GM21526 (cell line): ENCODE measurements around the gene AMBRA1.

Source experiments
- ATAC-seq: cut with Tn5 transposase; IDR thresholded peaks from one replicate; pipeline ENCODE4 v1.9.1; 2021; ENCODE audit warnings: moderate library complexity; ENCODE audit not compliant: unreplicated experiment, low FRiP score

AMBRA1 gene

DNA sequence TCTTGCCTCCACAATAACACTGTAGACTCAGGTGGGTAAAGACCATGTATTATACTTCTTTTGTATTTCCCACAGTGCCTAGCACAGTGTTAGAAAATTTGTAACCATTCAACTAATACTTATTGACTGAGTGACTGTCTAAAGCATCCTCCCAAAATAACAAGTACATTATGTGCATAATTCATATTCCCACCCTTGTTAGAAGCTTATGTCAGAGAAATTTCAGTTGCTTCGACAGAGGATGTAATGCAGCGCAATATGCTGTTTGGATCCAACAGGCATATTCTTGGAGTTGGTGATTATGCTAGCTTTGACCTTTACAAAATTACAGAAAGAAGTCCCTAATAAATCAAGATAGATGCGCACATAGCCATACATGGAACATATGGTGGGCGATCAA is 53.0 kb downstream of the AMBRA1 start:
- ATAC-seq, result no peak

DNA sequence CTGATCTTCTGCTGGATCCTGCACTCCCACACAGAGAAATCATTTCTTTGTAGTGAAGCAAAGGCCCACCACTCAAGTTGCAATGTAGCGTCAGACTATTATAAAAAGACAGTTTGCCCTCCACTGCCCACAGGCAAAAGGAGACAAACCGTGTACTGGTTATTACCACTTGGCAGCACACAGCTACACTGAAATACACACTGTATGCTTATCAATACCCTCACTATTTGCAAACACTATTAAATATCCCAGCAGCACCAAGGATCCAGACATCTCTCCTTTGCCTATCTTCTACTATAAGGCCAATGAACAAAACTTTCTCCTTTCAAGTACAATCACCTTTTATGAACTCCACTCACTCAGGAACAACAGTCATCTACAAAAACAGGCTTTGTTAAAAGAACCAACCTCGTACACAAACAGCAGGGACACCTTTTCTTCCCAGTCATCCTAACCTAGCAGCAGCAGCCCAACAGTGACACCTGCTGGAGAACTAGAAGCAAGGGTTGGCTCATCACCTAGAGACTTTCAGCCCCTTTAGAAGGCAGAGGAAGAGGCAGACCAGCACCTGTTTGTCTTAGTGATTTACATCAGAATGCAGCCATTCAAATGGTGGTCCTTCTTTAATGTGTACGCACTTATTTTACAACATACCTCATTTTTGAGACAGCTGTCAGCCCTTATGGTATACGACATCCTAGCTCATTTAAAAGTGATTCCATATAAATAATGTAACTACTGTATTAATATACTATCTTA is 56.1 kb downstream of the AMBRA1 start:
- no peak for ATAC-seq

DNA sequence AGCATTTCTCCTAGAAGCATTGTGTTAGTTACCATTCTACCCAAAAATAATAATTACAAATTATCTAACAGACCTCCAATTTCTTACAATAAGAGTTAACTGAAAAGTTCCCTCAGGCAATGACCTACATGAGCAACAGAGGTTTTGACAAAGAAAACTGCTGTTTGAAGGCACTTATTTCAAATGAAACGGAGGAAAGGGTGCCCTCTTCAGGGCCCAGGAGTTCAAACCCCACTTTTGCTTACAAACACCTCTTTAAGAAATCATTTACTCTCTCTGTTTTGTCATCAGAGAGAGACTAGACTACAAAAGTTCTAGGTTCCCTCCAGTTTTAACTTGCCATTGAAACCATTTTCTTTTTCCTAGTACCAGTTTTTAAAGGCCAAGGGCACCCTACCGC is 56.7 kb downstream of the AMBRA1 start:
- no peak for ATAC-seq

DNA sequence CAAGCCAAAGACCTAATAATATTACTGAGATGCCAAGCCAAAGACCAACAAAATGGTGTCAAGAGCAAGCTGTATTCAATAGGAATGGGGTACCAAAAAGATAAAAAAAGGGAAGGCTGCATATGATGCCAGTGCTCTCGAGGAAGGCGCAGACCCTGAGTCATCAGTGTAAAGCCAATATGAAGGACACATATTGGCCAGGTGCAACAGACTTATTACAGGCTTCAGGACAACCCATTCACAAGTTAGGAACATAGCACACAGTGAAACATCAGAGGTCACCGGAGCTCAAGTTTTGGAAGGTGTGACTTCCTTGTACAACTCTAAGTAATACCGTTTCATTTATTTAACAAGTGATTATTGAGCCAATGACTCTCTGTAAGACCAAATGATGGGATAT is 58.1 kb downstream of the AMBRA1 start:
- ATAC-seq, result no peak

DNA sequence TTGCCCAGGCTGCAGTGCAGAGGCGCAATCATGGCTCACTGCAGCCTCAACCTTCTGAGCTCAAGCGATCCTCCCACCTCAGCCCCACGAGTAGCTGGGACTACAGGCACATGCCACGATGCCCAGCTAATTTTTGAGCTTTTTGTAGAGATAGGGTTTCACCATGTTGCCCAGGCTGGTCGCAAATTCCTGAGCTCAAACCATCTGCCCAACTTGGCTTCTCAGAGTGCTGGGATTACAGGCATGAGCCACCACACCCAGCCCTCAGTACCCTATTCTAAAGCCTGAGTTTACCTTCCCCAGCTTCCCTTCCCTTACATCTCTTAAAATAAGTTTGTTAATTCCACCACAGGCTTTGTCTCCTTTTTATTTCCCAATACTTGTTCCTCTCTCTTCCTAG is 59.1 kb downstream of the AMBRA1 start:
- ATAC-seq, result no peak

DNA sequence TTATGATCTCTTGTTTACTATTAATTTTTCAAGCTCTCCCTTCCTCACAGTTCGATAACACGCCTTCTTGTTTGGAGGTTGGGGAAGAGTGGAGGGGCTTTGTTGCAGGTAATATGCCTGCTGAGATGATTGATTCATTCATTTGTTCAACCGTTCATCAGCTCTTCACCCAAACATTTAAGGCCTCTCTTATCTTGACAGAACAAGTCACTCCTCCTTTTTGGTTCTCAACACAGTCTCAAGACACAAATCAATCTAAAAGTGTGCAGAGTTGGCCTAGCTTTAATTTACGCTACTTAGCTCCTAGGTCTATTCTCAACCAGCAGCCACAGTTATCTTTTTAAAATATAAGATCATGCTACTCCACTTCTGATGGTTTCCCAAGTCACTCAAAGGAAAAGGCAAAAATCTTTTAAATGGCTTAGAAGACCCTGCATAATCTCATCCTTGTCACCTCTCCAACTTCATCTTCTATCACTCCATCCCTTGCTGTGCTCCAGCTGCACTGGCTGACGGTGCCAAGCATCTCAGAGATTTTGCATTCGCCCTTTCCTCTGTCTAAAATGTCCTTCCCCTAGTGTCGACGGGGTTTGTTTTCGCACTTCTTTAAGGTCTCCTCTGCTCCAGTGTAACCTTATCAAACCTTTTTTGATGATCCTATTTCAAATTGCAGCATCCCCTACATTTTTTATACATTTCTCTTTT is 60.3 kb downstream of the AMBRA1 start:
- no peak for ATAC-seq

DNA sequence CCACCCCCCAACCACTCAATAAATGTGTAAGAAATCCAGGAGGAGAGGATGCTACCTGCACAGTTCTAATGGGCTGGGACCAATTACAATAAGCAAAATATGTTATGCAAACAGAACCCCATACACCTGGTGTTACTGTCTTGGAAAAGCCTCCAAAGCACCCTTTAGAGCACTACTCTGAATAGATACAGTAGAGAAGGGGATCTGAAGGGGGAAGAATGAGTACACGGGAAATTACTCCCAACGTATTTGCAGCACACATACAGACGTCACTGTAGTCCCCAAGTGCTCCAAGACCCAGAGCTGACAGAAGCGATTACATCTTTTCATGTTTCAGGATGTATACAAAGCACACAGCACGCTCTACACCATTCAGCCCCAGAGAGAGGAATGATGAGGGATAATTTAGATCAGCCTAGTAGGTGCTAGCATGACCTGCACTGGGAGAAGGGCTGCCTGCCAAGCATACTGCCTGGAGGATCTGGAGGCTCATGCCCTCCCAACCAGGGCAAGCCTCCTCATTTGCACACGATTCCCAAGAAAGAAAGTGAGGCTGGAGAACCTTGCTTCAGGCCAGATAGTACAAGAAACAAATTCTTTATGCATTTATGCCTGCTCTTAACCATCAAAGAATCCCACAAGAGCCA is 63.8 kb downstream of the AMBRA1 start:
- ATAC-seq, result no peak

DNA sequence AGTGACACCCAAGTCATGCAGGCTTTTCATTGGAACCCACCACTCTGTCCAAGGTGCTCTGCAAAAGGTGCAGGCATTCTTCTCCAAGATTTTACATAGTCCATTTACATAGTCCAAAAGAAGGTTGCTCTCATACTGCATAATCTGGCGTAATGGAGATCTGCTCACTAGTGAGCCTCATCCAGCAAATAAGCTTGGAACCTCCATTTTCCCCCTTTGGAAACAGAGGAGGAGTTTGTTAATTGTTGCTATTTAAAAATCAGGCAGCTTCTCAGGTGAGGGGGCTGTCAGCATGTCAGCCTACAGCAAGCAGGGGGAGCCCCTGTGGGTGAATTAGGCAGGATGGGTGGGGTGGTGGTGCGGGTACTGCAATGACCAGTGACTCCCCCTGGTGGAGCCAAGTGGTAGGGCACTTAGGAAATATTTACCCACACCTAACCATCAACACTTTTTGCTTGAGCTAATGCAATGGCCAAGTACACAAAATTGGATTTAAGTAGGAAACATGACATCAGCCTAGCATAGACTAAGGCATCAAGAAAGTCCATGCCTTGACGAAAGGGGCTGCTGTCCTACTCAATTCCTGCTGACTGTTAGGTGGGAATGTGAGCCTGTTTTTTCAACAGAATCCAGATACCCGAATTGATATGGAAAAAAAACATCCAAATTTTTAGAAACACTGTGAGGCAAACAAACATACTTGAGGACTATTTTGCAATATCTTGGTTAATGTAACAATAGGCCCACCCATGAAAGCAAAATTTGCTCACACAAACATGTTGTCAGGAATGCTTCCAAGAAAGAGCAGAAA is 64.5 kb downstream of the AMBRA1 start:
- peak; percentile 60 for ATAC-seq

DNA sequence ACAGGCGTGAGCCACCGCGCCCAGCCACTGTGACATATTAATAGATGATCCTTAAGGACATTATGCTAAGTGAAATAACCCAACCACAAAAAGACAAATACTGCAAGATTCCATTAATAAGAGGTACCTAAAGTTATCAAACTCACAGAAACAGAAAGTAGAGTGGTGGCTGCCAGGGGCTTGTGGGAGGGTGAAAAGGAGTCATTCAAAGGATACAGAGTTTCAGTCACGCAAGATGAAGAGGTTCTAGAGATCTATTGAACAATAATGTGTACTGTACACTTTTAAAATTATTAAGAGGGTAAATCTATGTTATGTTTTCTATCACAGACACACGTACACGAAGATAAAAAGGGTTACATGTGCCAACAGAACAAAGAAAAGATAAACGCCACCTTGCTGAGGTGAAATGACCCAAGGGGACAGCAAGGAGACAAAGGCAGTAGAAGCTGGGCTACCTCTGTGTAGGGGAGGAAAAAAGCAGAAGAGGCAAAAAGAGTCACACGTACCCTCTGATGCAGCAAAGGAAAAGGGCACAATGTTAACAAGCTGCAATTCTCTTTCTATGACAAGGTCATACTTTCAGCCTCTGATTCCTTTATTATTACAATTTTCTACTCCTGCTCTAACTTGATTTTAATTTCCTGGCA is 65.3 kb downstream of the AMBRA1 start:
- ATAC-seq, result no peak

DNA sequence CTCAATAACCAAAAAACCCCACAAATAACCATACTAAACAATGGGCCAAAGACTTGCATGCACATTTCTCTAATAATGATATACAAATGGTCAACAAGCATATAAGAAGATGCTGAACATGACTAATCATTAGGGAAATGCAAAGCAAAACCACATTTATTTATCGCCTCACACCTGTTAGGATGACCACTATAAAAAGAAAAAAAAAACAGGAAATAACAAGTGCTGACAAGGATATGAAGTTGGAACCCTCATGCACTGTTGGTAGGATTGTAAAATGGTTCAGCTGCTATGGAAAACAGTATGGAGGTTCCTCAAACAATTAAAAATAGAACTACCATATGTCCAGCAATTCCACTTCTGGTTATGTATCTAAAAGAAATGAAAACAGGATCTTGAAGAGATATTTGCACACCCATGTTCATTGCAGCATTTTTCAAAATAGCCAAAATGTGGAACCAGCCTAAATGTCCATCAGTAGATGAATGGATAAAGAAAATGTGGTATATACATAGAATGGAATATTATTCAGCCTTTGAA is 66.2 kb downstream of the AMBRA1 start:
- ATAC-seq, result no peak

DNA sequence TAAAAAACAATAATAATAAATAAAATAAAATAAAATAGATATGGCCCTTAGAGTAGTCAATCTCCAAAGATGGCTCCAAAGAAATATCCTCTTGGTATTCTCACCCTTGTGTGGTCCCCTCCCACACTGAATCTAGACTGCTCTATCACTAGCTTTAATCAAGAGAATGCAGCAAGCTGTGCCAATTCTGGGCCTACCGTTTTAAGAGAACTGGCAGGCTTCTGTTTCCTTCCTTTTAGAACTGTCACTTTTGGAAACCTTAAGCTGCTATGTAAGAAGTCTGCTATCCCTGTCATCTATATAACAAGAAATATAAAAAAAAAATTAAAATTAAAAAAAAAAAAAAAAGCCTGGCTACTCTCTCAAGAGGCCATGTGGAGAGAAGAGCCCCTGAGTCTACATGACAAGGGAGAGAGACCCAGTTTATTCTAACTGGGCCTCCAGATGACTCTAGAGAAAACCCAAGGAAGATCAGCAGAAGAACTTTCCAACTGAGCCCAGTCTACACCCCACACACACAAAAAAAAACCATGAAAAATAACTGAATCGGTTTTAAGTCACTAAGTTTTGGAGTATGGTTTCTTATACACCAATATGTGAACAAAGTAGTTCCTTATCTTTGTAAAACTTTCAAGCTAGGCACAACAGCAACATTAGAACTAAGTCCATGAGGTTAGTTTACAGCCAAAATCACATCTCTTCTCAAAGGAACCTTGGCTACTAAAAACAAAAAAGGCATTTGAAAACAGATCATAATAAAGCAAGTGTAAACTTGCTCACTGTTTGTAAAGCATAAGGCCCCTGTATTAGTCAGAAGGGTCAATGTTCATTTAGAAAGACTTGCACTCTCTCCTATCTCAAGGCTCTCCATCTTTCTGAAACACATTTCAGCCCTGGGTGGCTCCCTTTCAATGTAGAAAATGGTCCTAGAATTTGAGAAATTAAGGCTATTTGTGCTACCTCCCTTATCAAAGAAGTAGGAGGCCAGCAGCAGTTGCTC is 67.3 kb downstream of the AMBRA1 start:
- ATAC-seq, result no peak

DNA sequence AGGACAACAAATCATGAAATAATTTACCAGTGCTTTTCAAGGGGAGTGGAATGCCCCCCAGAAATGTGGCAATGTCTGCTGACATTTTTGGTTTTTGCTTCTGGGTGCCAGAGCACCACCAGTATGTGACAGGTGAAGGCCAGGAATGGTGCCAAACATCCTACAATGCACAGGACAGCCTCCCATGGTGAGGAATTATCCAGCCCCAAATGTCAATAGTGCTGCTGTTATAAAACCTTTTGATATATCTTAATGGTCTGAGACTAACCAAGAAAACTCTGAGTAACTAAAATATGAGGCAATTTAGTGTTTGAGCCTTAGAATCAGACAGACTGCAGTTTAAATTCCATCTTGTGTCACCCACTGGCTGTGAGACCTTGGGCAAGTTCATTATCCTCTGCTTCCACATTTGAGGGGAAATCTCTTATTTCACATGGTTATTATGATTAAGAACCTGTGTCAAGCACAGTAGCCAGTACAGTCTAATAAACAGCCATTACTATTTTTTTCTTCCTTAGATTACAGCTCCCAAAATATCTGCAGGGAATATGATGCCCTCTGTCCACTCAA is 69.5 kb downstream of the AMBRA1 start:
- ATAC-seq, result no peak

DNA sequence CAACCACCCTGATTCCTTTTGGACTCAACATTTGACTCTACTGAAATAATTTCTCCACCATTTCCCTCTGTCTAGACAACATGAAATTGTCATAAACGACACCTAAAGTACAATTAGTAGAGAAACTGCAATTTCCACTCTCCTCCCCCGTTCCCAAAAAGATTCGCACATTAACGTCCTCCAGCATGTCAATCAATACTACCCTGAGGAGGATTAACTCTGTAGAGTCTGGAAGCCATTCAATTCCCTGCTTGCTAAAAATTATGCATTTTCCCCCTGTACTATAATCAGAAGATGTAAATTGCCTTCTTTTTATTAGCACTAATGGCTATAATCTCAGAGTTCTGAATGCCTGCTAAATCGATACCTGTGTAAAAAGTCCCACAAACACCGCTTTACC is 70.5 kb downstream of the AMBRA1 start:
- ATAC-seq, result no peak

DNA sequence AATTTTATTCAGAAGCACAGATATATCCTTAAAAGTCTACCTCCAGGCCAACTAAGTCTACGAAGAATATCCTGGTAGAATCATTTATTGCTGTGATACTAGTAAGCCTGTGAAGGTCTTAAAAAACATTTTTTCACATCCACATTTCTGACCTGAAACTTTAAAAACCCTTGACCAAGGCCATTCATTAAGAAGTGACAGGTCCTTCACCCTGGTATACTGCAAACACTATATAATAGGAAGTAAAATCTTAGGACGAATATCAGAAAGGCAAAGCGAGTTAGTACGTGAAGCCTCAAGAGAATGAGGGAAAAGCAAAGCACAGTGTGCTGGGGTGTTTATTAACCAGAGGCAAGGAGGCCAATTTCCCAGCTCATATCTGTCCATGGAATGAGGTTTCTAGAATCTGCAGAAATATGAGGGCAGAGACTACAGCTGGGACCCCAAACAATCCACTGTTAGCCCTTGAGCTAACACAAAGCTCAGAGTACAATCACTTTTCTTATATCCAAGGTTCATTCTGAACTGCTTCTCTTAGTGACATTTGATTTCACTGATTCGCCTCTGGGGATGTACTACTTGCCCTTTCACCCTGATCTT is 71.0 kb downstream of the AMBRA1 start:
- no peak for ATAC-seq

DNA sequence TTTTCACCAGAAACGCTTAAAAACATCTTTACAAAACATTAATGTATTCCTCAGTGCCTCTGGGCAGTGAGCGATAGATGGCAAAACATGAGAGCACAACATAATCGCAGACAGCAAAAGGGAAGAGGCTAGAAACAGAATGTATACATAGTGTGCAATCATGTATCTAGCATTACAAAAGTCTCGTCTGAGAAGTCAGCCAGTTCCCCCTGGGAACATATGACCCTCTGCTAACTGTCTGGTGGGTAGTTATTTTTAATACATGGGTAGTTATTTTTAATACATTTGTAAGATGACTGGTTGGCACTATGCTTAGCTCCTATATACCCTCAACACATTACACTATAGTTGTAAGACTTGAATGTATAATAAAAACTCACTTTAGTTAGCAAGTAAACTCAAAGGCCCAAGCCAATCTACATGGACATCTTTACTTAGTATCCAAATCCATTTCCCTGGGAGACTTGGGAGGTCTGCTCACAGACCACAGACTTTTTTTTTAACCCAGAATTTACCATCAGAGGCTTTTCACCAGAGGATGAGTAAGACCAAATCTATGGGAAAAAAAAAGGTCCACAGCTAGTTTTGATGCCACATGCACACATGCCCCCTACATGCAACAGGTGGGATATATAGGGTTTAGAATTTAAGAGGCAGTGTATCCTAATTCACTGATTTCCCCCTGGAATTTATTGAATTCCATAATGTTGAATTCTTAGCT is 71.7 kb downstream of the AMBRA1 start:
- ATAC-seq, result no peak

DNA sequence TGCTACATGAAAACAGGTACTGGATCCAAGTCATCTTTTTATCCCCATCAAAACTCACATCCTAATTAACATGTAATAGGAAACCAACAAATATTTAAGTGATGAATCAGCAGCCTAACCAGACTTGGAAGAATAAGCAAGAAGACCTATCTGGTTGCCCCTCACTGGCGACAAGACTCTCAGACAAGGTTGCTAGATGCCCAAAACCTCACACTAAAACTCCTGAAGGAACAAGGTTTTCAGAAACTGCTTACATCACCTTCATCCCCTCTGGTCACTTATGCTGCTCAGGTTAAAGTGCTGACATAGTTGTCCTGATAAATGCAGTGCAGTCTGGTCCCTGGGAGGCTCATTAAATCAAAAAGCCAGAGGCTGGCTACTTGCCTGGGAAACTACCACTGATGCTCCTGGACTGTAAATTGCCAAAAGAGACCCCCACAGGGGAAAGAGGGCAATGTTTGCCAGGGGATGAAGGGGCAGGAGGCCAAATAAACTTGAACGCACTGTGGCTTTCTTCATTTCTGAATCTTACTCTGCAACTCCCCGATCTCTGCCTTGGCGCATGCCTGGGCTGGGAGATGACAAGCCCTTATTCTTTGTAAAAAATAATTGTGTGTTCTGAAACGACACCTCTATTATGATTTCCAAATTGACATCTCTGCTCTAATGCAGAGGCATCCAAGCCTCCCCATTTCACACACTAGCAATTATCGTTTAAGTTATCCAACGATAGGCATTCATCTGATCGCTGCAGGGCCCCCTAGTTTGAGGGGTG is 72.7 kb downstream of the AMBRA1 start:
- ATAC-seq, result no peak

DNA sequence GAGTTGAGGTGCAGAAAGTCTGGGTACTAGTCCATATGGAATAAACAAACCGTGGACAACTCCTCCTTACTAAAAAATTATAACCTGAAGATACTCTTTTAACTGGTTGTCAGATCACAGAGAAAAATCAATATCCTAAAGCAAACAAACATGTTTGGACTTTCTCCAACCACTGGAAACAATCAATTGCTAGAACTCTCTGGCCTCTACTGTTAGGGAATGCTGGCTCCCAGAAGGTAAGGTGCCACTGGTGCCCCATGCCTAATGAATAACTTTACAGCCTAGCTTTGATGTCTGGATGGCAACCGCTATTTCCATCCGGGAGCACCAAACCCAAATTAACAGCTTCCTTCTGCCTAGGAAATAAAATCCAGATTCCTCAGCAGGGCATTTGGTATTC is 74.5 kb downstream of the AMBRA1 start:
- ATAC-seq, result no peak
